ENCODE measurements around the gene PTPN11. TPM values are rescaled to one million over a fixed set of nuclear protein-coding genes. Genes with fewer than 3 reads are reported as not detected.
"Not testable (repeated sequence)": the region's sequence is repeated elsewhere in the genome, so short reads cannot be mapped to it uniquely, and the experiment has no call there.

PTPN11 gene
- total RNA-seq, 1 donor, result 133 TPM

- TF ChIP-seq CTCF (IDR thresholded peaks at IDR 0.05; ENCODE audit: insufficient read depth, low read length), result no peak
- H3K4me3 ChIP-seq (ENCODE audit: low read depth, low read length), result no peak overlapping the region
- DNase-seq (ENCODE audit: low read depth), result no peak
Observed at GRCh38 chr12:112409906-112410244, 8.9 kb upstream of the PTPN11 start.

GRCh38 chr12:112413855-112414625 is 4.7 kb upstream of the PTPN11 start:
- no peak for TF ChIP-seq CTCF (IDR thresholded peaks at IDR 0.05; ENCODE audit: insufficient read depth, low read length)
- no peak overlapping the region for H3K4me3 ChIP-seq (ENCODE audit: low read depth, low read length)
- no peak for DNase-seq (ENCODE audit: low read depth)

- not testable (repeated sequence) for DNase-seq (ENCODE audit: low read depth)
Observed at GRCh38 chr12:112415457-112415856, 3.3 kb upstream of the PTPN11 start.

GRCh38 chr12:112418273-112418607 is 507 bp upstream of the PTPN11 start:
- TF ChIP-seq CTCF (IDR thresholded peaks at IDR 0.05; ENCODE audit: insufficient read depth, low read length), result no peak
- peak overlapping the region; percentile 88 for H3K4me3 ChIP-seq (ENCODE audit: low read depth, low read length)
- no peak for DNase-seq (ENCODE audit: low read depth)

More at GRCh38 chr12:112415457-112415856, 3.3 kb upstream of the PTPN11 start:
- H3K4me3 ChIP-seq (ENCODE audit: low read depth, low read length), result not testable (repeated sequence)

GRCh38 chr12:112419297-112420133 is 768 bp downstream of the PTPN11 start:
- DNase-seq (ENCODE audit: low read depth), result peak; percentile 85
- H3K4me3 ChIP-seq (ENCODE audit: low read depth, low read length), result peak overlapping the region; percentile 88
- no peak for TF ChIP-seq CTCF (IDR thresholded peaks at IDR 0.05; ENCODE audit: insufficient read depth, low read length)

GRCh38 chr12:112420740-112421139 is 2.0 kb downstream of the PTPN11 start:
- H3K4me3 ChIP-seq (ENCODE audit: low read depth, low read length), result no peak overlapping the region
- no peak for DNase-seq (ENCODE audit: low read depth)
- no peak for TF ChIP-seq CTCF (IDR thresholded peaks at IDR 0.05; ENCODE audit: insufficient read depth, low read length)

GRCh38 chr12:112421363-112421762 is 2.6 kb downstream of the PTPN11 start:
- H3K4me3 ChIP-seq (ENCODE audit: low read depth, low read length), result no peak overlapping the region
- no peak for DNase-seq (ENCODE audit: low read depth)
- no peak for TF ChIP-seq CTCF (IDR thresholded peaks at IDR 0.05; ENCODE audit: insufficient read depth, low read length)

Measured in fibroblast of the aortic adventitia (primary cell).